Measurements from ENCODE around the gene NME3.
"Not testable (repeated sequence)": the region's sequence is repeated elsewhere in the genome, so short reads cannot be mapped to it uniquely, and the experiment has no call there.

NME3 gene

DNA sequence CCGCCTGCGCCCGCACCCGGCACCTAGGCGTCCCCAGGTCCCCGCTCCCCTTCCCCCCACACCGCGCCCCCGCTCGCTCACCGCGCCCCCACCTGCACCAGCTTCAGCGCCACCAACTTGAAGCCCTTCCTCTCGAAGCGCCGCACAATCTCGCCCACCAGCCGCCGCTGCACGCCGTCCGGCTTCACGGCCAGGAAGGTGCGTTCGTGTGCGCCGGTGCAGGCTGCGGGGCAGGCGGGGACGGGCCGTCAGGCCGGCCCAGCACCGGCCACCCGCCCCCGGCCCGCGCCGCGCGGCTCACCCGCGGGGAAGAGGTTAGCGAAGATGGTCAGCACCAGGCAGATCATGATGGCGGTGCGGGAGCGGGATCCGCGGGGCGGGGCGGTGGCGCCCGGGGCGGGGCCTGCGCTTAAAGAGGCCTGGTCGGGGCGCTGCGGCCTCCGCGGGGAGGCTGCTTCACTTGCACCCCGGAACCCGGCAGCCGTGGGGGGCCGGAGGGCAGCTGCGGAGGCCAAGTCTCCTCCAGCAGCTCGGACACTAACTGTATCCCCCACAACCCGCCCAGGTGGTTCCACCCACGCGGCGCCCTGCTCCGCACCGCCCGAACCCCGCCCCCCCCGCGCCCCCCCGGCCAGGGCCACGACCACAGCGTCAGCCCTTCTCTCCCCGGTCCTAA lies at the start of gene NME3:
NME3 (minus strand) TSS at position 356 of the 676 bp plus-strand sequence; CDS start at position 347, 9 bp downstream.
- no peak for DNase-seq

DNA sequence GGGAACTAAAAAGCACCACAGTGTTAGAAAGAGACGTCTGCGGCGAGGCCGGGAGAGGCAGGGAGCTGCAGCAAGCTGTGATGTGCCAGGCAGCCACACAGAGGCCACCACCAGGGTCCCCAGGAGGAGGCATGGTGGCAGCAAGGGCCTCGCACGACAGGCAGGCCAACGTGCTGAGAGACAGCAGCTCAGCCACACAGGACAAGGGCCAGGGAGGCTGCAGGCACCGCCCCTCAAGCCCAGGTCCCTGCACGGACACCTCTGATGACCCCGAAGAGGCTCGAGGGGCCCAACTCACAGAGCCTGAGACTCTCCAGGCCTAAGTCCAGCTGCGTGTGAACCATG lies 49.6 kb upstream of the NME3 start:
- DNase-seq, result no peak

DNA sequence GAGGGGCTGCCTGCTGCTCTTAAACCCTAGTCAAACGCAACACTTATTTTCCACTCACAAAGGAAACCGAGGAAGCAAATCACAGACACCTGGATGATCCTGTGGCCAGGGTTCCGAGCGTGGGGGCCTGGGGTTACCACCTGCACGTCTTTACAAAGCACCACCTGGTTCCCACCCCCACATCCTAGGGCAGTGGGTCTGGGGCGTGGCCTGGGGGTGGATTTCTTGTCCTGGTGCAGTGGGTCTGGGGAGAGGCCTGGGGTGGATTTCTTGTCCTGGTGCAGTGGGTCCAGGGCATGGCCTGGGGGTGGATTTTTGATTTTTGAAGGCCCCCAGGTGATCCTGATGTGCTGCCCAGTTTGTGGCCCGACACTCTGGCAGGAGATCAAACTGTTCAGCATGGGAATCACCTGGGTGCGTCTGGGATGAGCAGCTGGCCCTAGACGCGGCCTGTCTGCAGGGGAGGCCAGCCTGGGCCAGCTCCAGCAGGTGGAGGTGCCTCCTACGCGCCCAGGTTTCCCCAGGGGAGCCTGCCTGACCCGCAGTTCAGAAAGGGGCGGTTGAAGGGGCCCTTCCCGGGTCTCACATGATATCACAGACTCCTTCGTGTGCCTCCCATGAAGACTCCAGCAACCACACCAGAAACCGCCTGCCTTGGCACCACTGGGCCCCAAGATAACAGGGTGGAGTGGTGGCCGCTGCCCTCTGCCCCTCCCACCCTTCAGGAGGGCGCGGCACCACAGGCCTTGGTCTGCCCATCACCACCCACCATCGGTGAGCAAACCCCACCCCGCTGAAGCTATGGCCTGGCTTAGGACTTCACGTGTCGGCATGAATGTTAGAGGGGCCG lies 49.0 kb upstream of the NME3 start:
- no peak for DNase-seq

DNA sequence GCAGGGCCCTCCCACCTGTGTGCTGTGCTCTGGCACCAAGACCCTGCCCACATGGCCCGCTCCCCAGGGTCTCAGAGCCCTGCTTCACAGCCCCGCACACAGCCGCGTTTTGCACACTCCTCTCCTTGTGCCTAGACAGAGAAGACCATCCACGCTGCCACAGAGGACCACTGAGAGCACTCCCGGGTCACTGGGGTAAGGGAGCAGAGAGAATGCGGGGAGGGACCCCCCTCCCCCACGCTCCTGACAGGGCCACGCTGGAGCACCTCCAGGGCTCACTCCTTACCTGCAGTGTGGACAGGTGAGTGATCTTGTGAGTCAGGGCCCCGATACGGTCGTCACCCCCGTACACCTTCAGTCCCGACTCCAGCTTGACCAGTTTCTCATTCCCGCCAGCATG lies 48.3 kb upstream of the NME3 start:
- no peak for DNase-seq

- no peak for DNase-seq
Observed at GRCh38 chr16:1818873-1819525, 47.7 kb upstream of the NME3 start.

GRCh38 chr16:1818204-1818872 lies 47.0 kb upstream of the NME3 start:
- no peak for DNase-seq

DNA sequence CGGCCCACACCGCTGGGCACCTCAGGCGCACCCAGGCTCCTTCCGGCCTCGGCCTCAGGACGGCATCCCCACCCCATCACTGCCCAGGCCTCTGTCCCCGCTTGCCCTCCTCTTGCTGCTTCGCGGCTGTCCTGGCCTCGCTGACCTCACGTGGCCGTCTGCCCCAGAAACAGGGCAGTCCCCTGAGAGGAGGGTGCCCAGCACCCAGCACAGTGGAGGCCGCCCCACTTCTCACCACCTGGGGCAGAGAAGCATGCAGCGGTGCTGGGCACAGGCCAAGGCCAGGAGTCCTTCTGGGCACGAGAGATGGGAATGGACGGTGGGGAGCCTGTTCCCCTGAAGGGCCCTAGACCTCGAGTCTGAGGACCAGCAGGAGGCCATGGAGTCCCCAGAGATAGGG lies 46.4 kb upstream of the NME3 start:
- DNase-seq, result no peak

GRCh38 chr16:1817276-1817589 lies 45.9 kb upstream of the NME3 start:
- DNase-seq, result no peak

- no peak for DNase-seq
Observed at GRCh38 chr16:1816396-1817275, 45.3 kb upstream of the NME3 start.

GRCh38 chr16:1815461-1815860 lies 44.1 kb upstream of the NME3 start:
- DNase-seq, result no peak

DNA sequence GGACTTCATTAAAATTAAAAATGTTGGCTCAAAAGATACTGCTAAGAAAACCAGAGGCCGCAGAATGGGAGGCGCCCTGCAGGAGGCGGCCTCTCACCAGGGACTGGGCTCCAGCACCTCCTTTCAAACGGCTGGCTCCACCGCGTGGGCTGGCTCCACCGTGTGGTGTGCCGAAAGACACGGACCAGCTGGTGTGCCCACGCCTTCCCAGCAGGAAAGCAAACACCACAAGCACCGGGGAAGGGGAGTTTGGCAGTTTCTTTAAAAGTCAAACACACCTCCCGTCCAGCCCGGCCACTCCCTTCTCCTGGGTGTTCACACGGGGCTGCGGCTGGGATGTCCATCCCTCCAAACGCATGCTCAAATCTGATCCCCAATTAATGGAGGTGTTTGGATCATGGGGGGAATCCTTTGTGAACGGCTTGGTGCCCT lies 41.4 kb upstream of the NME3 start:
- peak; percentile 9 for DNase-seq

DNA sequence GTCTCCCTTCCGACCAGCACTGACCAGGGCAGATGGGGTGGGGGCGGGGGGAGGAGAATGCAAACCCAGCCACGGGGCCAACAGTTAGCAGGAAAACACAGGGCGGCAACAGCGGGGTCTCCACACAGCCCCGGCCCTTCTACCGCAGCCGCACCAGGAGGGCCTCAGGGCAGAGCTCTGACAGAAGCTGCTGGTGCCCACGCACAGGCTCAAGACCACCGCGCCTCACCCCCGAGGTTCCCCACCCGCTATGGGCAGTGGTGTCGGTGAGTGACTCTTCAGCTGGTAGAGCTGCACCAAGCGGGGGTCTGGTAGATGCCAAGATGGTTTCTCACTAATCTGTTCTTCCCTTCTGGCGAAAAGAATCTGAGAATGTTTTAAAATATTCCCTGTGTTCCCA lies 39.2 kb upstream of the NME3 start:
- no peak for DNase-seq

- no peak for DNase-seq
Observed at GRCh38 chr16:1810106-1810505, 38.8 kb upstream of the NME3 start.

DNA sequence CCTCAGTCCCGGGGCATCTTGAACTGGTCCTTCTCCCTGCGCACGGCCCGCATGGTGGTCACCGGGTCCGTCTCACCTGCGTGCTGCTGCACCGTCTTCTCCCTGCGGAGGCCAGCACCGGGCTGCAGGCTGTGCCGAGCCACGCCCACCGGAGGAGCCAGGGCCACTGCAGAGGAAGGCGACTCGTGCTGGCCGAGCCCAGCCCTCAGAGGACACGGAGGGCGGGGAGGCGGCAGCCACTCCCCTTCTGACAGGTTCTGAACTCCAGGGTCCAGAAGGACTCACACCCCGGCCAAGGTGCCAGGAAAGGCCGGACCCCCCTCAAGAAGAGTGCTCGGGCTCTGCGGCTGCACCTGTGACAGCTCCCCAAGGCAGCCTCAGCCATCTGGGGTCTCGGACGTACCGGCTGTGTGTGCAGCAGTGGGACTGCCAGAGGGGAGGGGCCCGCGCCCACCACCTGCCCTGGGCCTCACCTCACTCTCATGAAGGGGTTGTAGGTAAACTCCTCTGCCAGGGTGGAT lies 38.0 kb upstream of the NME3 start:
- no peak for DNase-seq

- DNase-seq, result no peak
Observed at GRCh38 chr16:1808691-1809090, 37.3 kb upstream of the NME3 start.

DNA sequence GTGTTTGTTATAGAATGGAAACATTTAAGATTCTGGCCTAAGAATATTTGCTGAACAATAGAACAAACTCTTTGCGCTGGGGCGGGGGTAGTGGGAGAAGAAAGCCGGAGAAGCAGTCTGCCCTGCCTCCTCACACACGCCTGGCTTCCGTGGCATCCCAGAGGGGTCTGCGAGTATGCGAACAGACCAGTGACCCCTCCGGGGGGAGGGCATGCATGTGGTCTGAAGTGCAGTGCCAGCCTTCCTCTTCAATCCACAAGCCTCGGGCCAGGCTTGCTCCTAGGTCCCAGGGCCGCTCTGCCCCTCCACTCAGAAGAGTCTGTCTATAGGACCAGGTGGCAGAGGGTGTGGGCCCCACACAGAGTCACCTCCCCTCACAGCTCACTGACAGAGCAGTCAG lies 36.3 kb upstream of the NME3 start:
- DNase-seq, result no peak

- no peak for DNase-seq
Observed at GRCh38 chr16:1800701-1801100, 29.4 kb upstream of the NME3 start.

DNA sequence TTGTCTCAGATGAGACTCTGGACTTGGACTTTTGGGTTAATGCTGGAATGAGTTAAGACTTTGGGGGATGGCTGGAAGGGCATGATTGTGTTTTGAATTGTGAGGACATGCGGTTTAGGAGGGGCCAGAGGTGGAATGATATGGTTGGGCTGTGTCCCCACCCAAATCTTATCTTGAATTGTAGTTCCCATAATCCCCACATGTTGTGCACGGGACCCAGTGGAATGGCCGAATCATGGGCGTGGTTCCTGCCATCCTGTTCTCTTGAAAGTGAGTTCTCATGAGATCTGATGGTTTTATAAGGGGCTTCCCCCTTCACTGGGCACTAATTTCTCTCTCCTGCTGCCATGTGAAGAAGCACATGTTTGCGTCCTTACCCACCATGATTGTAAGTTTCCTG lies 27.9 kb upstream of the NME3 start:
- DNase-seq, result not testable (repeated sequence)

DNA sequence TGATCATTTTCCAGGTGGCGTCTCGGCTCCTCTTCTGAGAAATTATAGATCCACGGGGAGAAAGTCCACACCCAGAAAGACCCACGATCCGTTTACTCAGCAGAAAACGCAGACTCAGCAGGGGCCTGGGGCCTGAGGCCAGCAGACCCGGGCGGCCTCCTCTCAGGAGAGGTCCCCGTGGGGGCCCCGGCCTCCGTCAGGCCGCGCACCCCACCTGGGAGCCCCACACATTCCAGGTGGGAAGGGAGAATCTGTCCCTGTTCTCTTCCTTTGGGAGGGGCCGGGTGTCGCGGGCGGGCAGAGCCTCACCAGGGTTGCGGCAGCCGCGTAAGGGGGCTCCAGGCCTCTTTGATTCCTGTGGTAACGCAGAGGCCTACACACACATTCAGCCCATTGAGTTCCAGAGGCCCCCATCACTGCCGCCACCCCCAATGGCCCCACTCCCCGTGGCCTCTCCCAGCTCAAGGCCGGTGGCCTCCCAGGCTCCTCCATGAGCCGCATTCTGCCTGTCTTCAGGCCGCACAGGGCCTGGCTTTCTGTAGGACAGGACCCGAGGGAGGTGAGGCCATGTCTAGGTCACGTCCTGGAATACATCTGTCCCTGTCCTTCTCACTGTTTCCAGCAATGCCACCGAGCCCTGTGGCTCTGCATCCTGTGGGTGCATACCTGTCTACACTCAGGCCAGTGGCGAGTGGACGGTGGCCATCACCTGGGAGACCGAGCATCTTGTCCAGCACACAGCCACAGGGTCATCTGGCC lies 23.7 kb upstream of the NME3 start:
- DNase-seq, result no peak

- peak; percentile 10 for DNase-seq
Observed at GRCh38 chr16:1794221-1794871, 23.0 kb upstream of the NME3 start.

Data from SHP77 treated with DMSO at 0.1 percent for 48 hours (cell line).